ENCODE data around the gene TSC22D2. TPM values are rescaled to one million over a fixed set of nuclear protein-coding genes. Genes with fewer than 3 reads are reported as not detected.

TSC22D2 gene
- total and polyA plus RNA-seq, 8 donors = 5.9 to 12.2 (median 7.8) TPM

- no peak for TF ChIP-seq CTCF (IDR thresholded peaks at IDR 0.05)
- intact Hi-C loops (cut with DNase I) = no loop called here
- Histone ChIP-seq H3K9me3 (no peaks in the 10 kb centered on the region), H3K4me1 (peaks cover 0 to 5% (median 3%) of the 10 kb centered on the region in 3 donors), H3K36me3 (no peaks in the 10 kb centered on the region), H3K27ac (no peak overlapping the region), H3K4me3 (no peak overlapping the region), H3K27me3 (no peaks in the 10 kb centered on the region)
- FAIRE-seq (no peak), DNase-seq (no peak), ATAC-seq (no peak)
- 56 to 57% methylated on average over 2 of the region's 2 CpGs for WGBS, 2 donors
Observed at GRCh38 chr3:150429767-150430671, 21.9 kb downstream of the TSC22D2 start.

GRCh38 chr3:150433347-150433746, 25.2 kb downstream of the TSC22D2 start:
- ATAC-seq = no peak
- intact Hi-C loops (cut with DNase I) = no loop called here
- H3K27me3 ChIP-seq = no peaks in the 10 kb centered on the region
- no peak overlapping the region for H3K4me3 ChIP-seq
- H3K27ac ChIP-seq = no peak overlapping the region
- no peaks in the 10 kb centered on the region for H3K9me3 ChIP-seq
- WGBS, 2 donors = 85 to 88% methylated on average over 5 of the region's 5 CpGs
- H3K4me1 ChIP-seq = peaks cover 0 to 17% (median 14%) of the 10 kb centered on the region in 3 donors
- no peak for DNase-seq
- no peaks in the 10 kb centered on the region for H3K36me3 ChIP-seq
- TF ChIP-seq CTCF (IDR thresholded peaks at IDR 0.05) = no peak
- FAIRE-seq = no peak

DNA sequence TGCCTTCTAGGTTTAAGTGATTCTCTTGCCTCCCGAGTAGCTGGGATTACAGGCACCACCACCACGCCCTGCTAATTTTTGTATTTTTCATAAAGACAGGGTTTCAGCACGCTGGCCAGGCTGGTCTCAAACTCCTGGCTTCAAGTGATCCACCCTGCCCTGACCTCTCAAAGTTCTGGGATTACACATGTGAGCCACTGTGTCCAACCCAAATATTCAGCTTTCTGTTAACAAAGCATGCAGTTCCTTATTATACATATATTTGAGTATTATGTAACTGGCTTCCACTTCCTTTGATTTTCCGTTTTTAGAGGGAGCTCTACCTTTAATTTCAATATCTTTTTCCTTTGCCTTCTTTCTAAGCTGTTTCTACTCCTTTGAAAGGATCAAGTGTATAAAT, 26.1 kb downstream of the TSC22D2 start:
- Histone ChIP-seq H3K4me1 (peaks cover 0 to 19% (median 17%) of the 10 kb centered on the region in 3 donors), H3K4me3 (no peak overlapping the region), H3K27ac (no peak overlapping the region), H3K36me3 (no peaks in the 10 kb centered on the region), H3K27me3 (no peaks in the 10 kb centered on the region), H3K9me3 (no peaks in the 10 kb centered on the region)
- FAIRE-seq = no peak
- WGBS, 2 donors = 79 to 81% methylated on average over 4 of the region's 4 CpGs
- intact Hi-C loops (cut with DNase I) = no loop called here
- no peak for ATAC-seq
- no peak for DNase-seq
- TF ChIP-seq CTCF (IDR thresholded peaks at IDR 0.05) = no peak

DNA sequence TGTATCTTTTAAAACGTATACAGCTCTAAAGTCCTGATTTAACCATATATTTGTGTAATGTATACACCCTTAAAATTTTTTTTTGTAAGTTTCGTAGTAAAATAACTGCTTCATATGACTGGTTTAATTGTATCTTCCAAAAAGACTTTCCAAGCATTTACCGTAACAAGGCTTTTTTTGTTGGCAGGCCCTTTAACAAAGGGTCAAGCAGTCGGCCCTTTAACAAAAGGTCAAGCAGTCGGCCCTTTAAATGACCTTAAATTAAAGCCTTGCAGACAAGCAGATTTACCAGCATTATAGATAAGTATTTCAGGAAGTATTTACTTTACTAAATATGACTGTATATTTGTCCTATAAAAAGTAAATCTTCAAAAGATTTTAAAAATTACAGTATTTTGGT, 28.1 kb downstream of the TSC22D2 start:
- no peak overlapping the region for H3K4me3 ChIP-seq
- no peak overlapping the region for H3K27ac ChIP-seq
- intact Hi-C loops (cut with DNase I) = no loop called here
- no peak for FAIRE-seq
- no peak for DNase-seq
- peaks cover 0 to 19% (median 14%) of the 10 kb centered on the region in 3 donors for H3K4me1 ChIP-seq
- WGBS, 2 donors = 44 to 47% methylated on average over 5 of the region's 5 CpGs
- no peak for TF ChIP-seq CTCF (IDR thresholded peaks at IDR 0.05)
- H3K27me3 ChIP-seq = no peaks in the 10 kb centered on the region
- no peaks in the 10 kb centered on the region for H3K9me3 ChIP-seq
- ATAC-seq = no peak
- H3K36me3 ChIP-seq = no peaks in the 10 kb centered on the region

GRCh38 chr3:150439657-150440056, 31.6 kb downstream of the TSC22D2 start:
- Histone ChIP-seq H3K27me3 (no peaks in the 10 kb centered on the region), H3K4me1 (peaks cover 0 to 19% (median 14%) of the 10 kb centered on the region in 3 donors), H3K27ac (no peak overlapping the region), H3K4me3 (no peak overlapping the region), H3K36me3 (no peaks in the 10 kb centered on the region), H3K9me3 (no peaks in the 10 kb centered on the region)
- WGBS, 2 donors = 55 to 56% methylated on average over 3 of the region's 3 CpGs
- no peak for DNase-seq
- no peak for FAIRE-seq
- no peak for ATAC-seq
- TF ChIP-seq CTCF (IDR thresholded peaks at IDR 0.05) = no peak
- intact Hi-C loops (cut with DNase I) = no loop called here
